MG63 (cell line): ENCODE results near the gene PHC2. TPM values are rescaled to one million over a fixed set of nuclear protein-coding genes. Genes with fewer than 3 reads are reported as not detected.

Experiments
- DNase-seq: peaks from one replicate; pipeline ENCODE4 v3.0.0-alpha.2; 2020
- H3K27me3 ChIP-seq: fragments of 250-450 bp; sonication (Bioruptor Pico); 2 replicates; pipeline ENCODE4 v1.5.1; 2020; ENCODE audit warnings: mild to moderate bottlenecking, moderate library complexity
- H3K36me3 ChIP-seq: fragments of 250-450 bp; sonication (Bioruptor Pico); 2 replicates; pipeline ENCODE4 v1.5.1; 2020; ENCODE audit warnings: mild to moderate bottlenecking, moderate library complexity
- H3K4me3 ChIP-seq: fragments of 250-450 bp; sonication (Bioruptor Pico); 2 replicates; pipeline ENCODE4 v1.5.1; 2020; ENCODE audit warnings: mild to moderate bottlenecking, moderate library complexity
- H3K9me3 ChIP-seq: fragments of 250-450 bp; sonication (Bioruptor Pico); 2 replicates; pipeline ENCODE4 v1.5.1; 2020; ENCODE audit warnings: mild to moderate bottlenecking, moderate library complexity
- total RNA-seq: library from RNA; depleted of rRNA; stranded (reverse); fragments of >200 nt; shearing (Covaris generic); gene quantifications from 2 replicates; pipeline ENCODE4 v1.2.3, GENCODE V29; 2014; ENCODE audit warnings: low replicate concordance

PHC2 gene
- total RNA-seq, 1 experiment from 2014 or later = 102 TPM

- Histone ChIP-seq H3K9me3 (no peaks in the 10 kb centered on the region), H3K27me3 (no peaks in the 10 kb centered on the region), H3K4me3 (no peak overlapping the region), H3K36me3 (no peaks in the 10 kb centered on the region)
- DNase-seq = peak; percentile 57
Measured at GRCh38 chr1:33384040-33384812, 46.7 kb downstream of the PHC2 start.

GRCh38 chr1:33383489-33383888, 47.4 kb downstream of the PHC2 start:
- H3K27me3 ChIP-seq = no peaks in the 10 kb centered on the region
- no peak overlapping the region for H3K4me3 ChIP-seq
- no peaks in the 10 kb centered on the region for H3K9me3 ChIP-seq
- no peaks in the 10 kb centered on the region for H3K36me3 ChIP-seq
- no peak for DNase-seq

- Histone ChIP-seq H3K9me3 (no peaks in the 10 kb centered on the region), H3K36me3 (no peaks in the 10 kb centered on the region), H3K27me3 (no peaks in the 10 kb centered on the region), H3K4me3 (no peak overlapping the region)
- no peak for DNase-seq
Measured at GRCh38 chr1:33382661-33383415, 48.1 kb downstream of the PHC2 start.

GRCh38 chr1:33381977-33382376, 48.9 kb downstream of the PHC2 start:
- no peak for DNase-seq
- no peaks in the 10 kb centered on the region for H3K27me3 ChIP-seq
- H3K4me3 ChIP-seq = no peak overlapping the region
- H3K36me3 ChIP-seq = no peaks in the 10 kb centered on the region
- no peaks in the 10 kb centered on the region for H3K9me3 ChIP-seq

GRCh38 chr1:33380811-33381210, 50.1 kb downstream of the PHC2 start:
- H3K4me3 ChIP-seq = no peak overlapping the region
- H3K9me3 ChIP-seq = no peaks in the 10 kb centered on the region
- no peaks in the 10 kb centered on the region for H3K27me3 ChIP-seq
- no peaks in the 10 kb centered on the region for H3K36me3 ChIP-seq
- DNase-seq = no peak

- no peaks in the 10 kb centered on the region for H3K9me3 ChIP-seq
- DNase-seq = no peak
- H3K27me3 ChIP-seq = no peaks in the 10 kb centered on the region
- no peaks in the 10 kb centered on the region for H3K36me3 ChIP-seq
- H3K4me3 ChIP-seq = no peak overlapping the region
Measured at GRCh38 chr1:33379631-33380354, 51.1 kb downstream of the PHC2 start.

GRCh38 chr1:33378976-33379375, 51.9 kb downstream of the PHC2 start:
- Histone ChIP-seq H3K4me3 (no peak overlapping the region), H3K36me3 (no peaks in the 10 kb centered on the region), H3K27me3 (no peaks in the 10 kb centered on the region), H3K9me3 (no peaks in the 10 kb centered on the region)
- no peak for DNase-seq

- Histone ChIP-seq H3K36me3 (no peaks in the 10 kb centered on the region), H3K4me3 (no peak overlapping the region), H3K27me3 (no peaks in the 10 kb centered on the region), H3K9me3 (no peaks in the 10 kb centered on the region)
- no peak for DNase-seq
Measured at GRCh38 chr1:33378524-33378923, 52.4 kb downstream of the PHC2 start.

GRCh38 chr1:33377756-33378155, 53.1 kb downstream of the PHC2 start:
- DNase-seq = no peak

GRCh38 chr1:33377013-33377412, 53.9 kb downstream of the PHC2 start:
- DNase-seq = no peak
- Histone ChIP-seq H3K4me3 (no peak overlapping the region), H3K9me3 (no peaks in the 10 kb centered on the region), H3K36me3 (no peaks in the 10 kb centered on the region), H3K27me3 (no peaks in the 10 kb centered on the region)

More at GRCh38 chr1:33377756-33378155, 53.1 kb downstream of the PHC2 start:
- Histone ChIP-seq H3K9me3 (no peaks in the 10 kb centered on the region), H3K27me3 (no peaks in the 10 kb centered on the region), H3K36me3 (no peaks in the 10 kb centered on the region), H3K4me3 (no peak overlapping the region)

- H3K9me3 ChIP-seq = no peaks in the 10 kb centered on the region
- H3K27me3 ChIP-seq = no peaks in the 10 kb centered on the region
- H3K4me3 ChIP-seq = no peak overlapping the region
- H3K36me3 ChIP-seq = no peaks in the 10 kb centered on the region
- no peak for DNase-seq
Measured at GRCh38 chr1:33375316-33375715, 55.6 kb downstream of the PHC2 start.

- Histone ChIP-seq H3K9me3 (no peaks in the 10 kb centered on the region), H3K36me3 (no peaks in the 10 kb centered on the region), H3K27me3 (no peaks in the 10 kb centered on the region), H3K4me3 (no peak overlapping the region)
- no peak for DNase-seq
Measured at GRCh38 chr1:33374336-33375105, 56.4 kb downstream of the PHC2 start.

- DNase-seq = no peak
- Histone ChIP-seq H3K36me3 (no peaks in the 10 kb centered on the region), H3K4me3 (no peak overlapping the region), H3K9me3 (no peaks in the 10 kb centered on the region), H3K27me3 (no peaks in the 10 kb centered on the region)
Measured at GRCh38 chr1:33373606-33374005, 57.3 kb downstream of the PHC2 start.

GRCh38 chr1:33372677-33373076, 58.2 kb downstream of the PHC2 start:
- H3K27me3 ChIP-seq = no peaks in the 10 kb centered on the region
- H3K9me3 ChIP-seq = no peaks in the 10 kb centered on the region
- H3K36me3 ChIP-seq = no peaks in the 10 kb centered on the region
- no peak overlapping the region for H3K4me3 ChIP-seq
- no peak for DNase-seq

- no peaks in the 10 kb centered on the region for H3K27me3 ChIP-seq
- no peaks in the 10 kb centered on the region for H3K36me3 ChIP-seq
- H3K4me3 ChIP-seq = no peak overlapping the region
- no peaks in the 10 kb centered on the region for H3K9me3 ChIP-seq
- DNase-seq = no peak
Measured at GRCh38 chr1:33372162-33372561, 58.7 kb downstream of the PHC2 start.

GRCh38 chr1:33371334-33371733, 59.6 kb downstream of the PHC2 start:
- Histone ChIP-seq H3K9me3 (no peaks in the 10 kb centered on the region), H3K36me3 (no peaks in the 10 kb centered on the region), H3K4me3 (no peak overlapping the region), H3K27me3 (no peaks in the 10 kb centered on the region)
- no peak for DNase-seq

GRCh38 chr1:33370827-33371226, 60.1 kb downstream of the PHC2 start:
- no peaks in the 10 kb centered on the region for H3K36me3 ChIP-seq
- no peaks in the 10 kb centered on the region for H3K9me3 ChIP-seq
- no peaks in the 10 kb centered on the region for H3K27me3 ChIP-seq
- H3K4me3 ChIP-seq = no peak overlapping the region
- no peak for DNase-seq
